ENCODE results near the gene KLHL35.

DNA sequence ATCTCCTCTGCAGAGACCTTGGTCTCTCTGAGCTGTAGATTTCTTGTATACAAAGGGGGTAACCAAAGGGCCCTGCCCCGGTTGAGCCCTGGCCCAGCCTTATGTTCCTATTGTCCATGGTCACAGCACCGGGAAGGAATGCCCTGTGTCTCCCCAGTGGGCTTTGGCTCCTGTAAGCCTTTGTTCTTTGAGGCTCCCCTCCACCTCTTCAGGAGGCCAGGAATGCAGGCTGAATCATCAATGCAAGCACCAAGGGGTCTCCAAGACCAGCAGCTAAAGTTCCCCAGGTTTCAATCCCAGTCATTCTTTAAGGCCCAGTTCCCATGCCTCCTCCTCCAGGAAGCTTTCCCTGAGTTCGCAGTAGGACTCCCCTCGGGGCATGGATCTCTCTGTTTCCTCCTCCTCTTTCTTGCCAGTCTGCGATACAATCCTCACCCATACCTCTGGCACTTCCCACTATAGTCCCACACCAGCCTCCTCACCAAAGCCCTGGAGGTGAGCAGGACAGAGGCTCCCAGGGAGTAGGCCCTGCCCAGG, 29.2 kb upstream of the KLHL35 start:
- TF ChIP-seq, protein P1, sequence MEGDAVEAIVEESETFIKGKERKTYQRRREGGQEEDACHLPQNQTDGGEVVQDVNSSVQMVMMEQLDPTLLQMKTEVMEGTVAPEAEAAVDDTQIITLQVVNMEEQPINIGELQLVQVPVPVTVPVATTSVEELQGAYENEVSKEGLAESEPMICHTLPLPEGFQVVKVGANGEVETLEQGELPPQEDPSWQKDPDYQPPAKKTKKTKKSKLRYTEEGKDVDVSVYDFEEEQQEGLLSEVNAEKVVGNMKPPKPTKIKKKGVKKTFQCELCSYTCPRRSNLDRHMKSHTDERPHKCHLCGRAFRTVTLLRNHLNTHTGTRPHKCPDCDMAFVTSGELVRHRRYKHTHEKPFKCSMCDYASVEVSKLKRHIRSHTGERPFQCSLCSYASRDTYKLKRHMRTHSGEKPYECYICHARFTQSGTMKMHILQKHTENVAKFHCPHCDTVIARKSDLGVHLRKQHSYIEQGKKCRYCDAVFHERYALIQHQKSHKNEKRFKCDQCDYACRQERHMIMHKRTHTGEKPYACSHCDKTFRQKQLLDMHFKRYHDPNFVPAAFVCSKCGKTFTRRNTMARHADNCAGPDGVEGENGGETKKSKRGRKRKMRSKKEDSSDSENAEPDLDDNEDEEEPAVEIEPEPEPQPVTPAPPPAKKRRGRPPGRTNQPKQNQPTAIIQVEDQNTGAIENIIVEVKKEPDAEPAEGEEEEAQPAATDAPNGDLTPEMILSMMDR (IDR thresholded peaks at IDR 0.05): no peak
- TF ChIP-seq POLR2A (IDR thresholded peaks at IDR 0.05): no peak
